GM19467 (cell line): ENCODE measurements around the gene MRPS12.
"Not testable (repeated sequence)": the region's sequence is repeated elsewhere in the genome, so short reads cannot be mapped to it uniquely, and the experiment has no call there.

Experiments used
- ATAC-seq: cut with Tn5 transposase; IDR thresholded peaks from one replicate; pipeline ENCODE4 v1.9.1; 2021; ENCODE audit warnings: mild to moderate bottlenecking, moderate library complexity; ENCODE audit not compliant: unreplicated experiment

MRPS12 gene

DNA sequence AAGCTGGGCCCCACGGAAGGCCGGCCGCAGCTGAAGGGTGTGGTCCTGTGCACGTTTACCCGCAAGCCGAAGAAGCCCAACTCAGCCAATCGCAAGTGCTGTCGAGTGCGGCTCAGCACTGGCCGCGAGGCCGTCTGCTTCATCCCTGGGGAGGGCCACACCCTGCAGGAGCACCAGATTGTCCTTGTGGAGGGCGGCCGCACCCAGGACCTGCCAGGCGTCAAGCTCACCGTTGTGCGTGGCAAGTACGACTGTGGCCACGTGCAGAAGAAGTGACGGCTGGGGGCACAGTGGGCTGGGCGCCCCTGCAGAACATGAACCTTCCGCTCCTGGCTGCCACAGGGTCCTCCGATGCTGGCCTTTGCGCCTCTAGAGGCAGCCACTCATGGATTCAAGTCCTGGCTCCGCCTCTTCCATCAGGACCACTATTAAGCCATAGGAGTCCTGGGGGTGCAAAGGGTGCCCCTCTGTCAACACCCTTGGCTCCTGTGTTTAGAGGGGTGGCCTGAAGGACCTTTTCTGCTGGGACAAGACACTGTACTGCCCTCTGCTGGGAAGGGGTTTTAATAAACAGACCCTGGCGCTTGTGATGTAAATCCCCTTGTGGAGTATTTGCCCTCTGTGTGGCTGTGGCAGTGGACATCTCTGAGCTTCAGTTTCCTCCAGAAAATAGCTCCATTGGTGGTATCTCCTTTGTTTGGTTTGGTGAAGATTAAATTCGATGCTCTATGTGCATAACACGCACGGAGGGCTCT lies 1.9 kb downstream of the MRPS12 start:
- no peak for ATAC-seq

DNA sequence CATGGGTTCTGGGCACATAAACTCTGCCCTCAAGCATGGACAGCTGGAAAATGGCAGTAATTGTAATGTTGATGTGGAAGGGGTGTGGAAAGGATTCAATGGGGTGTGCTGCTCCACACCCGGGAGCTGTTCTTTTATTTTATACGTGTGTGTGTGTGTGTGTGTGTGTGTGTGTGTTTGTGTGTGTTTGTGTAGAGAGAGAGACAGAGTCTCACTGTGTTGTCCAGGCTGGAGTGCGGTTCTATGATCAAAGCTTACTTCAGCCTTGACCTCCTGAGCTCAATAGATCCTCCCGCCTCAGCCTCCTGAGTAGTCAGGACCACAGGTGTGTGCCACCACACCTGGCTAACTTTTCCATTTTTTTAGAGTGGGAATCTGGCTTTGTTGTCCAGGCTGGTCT lies 2.8 kb downstream of the MRPS12 start:
- no peak for ATAC-seq

DNA sequence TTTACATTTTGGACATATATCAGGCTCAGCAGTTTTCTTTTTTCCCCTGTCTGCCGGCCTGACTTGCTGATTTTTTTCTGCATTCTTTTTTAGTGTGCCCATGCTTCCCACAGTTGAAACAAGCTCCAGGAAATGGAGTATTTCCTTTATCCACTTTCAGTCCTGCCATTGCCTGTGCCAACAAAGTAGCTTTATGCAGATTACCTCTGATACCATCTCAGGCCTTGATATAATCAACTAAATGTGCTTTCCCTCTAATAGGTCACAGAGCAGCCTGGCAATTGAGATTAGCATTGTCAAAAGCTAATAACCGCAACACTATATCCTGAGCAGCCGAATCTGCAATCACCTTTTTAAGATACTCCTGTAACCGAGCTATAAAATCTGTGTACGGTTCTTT lies 9.2 kb downstream of the MRPS12 start:
- ATAC-seq, result no peak

GRCh38 chr19:38941466-38941865 lies 10.7 kb downstream of the MRPS12 start:
- not testable (repeated sequence) for ATAC-seq

- no peak for ATAC-seq
Observed at GRCh38 chr19:38941979-38942378, 11.2 kb downstream of the MRPS12 start.

DNA sequence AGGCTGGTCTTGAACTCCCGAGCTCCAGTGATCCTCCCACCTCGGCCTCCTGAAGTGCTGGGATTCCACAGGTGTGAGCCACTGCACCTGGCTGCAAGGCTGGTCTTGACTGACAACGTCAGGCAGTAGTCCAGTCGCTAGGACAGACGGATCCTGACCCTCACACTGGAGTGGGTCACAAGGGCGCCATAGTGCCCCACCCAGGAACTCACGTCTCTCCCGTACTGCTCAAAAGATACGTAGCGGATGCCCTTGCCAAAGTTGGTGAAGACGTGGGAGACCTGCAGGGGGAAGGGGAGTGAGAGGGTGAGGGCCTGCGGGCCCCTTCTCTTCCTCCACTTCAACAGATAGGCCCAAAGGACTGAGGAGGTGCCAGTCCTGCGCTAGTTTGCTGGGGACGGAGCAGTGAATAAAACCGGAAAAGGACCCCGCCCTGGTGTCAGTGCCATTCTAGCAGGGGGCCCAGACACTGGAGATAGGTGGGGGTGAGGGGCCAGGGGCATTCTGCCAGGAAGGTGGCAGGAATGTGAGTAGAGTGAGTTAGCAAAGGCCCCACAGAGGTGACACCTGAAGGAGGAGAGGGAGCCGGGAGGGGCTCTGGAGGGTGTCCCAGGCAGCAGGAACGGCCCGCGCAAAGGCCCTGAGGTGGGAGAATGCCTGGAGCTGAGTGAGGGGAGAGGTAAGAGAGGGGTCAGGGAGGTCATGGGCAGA lies 11.9 kb downstream of the MRPS12 start:
- ATAC-seq, result no peak

DNA sequence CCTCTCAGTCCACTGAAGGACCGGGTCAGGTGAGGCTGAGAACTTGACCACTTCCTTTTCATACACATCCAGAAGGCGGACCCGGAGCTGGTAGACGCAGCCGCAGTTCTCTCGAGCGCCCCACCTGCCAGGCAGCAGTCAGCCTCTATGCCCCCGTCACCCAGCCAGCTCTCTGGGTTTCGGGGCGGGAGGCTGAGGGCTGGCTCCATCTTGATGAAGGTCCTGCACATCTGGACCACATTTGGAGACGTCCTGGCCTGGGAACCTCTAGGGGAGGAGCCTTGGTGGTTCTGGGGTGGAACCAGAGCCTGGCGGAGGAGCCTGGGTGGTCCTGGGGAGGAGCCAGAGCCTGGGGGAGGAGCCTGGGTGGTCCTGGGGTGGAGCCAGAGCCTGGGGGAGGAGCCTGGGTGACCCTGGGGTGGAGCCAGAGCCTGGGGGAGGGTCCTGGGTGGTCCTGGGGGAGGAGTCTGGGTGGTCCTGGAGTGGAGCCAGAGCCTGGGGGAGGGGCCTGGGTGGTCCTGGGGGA lies 14.3 kb downstream of the MRPS12 start:
- no peak for ATAC-seq

GRCh38 chr19:38945562-38946228 lies 15.0 kb downstream of the MRPS12 start:
- no peak for ATAC-seq

DNA sequence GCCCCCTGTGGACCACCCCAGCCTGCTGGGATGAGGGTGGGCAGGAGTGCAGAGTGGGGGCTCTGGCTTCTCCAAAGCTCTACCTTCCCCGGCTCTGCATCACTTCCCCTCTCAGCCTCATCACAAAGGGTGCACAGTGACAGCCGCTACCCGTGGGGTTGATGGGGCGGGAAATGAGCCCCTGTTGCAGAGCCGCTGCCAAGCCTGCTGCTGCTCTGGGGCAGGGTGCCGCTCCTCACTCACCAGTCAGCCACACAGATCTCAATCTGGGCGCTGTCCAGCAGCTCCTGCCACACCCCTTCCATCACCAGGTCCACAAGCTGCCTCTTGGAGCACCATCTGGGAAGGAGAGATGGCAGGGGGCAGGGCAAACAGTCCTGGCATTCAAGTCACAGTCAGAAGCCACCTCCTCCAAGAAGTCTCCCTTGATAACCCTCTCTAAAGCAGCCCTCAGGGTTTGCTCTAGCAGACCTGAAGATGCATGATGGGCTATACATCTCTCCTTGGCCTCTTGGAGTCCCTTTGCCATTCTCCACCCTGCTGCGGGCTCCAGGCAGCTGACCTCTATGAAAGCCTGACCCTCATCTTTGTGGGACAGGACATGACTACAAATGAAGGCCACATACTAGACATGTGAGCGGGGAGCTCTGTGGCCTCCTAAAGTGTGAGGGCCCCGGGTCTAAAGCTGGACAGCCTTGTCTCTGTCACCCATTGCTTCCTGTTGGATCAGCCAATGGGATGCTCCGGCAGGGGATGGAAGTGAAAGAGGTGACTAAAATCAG lies 15.7 kb downstream of the MRPS12 start:
- no peak for ATAC-seq

DNA sequence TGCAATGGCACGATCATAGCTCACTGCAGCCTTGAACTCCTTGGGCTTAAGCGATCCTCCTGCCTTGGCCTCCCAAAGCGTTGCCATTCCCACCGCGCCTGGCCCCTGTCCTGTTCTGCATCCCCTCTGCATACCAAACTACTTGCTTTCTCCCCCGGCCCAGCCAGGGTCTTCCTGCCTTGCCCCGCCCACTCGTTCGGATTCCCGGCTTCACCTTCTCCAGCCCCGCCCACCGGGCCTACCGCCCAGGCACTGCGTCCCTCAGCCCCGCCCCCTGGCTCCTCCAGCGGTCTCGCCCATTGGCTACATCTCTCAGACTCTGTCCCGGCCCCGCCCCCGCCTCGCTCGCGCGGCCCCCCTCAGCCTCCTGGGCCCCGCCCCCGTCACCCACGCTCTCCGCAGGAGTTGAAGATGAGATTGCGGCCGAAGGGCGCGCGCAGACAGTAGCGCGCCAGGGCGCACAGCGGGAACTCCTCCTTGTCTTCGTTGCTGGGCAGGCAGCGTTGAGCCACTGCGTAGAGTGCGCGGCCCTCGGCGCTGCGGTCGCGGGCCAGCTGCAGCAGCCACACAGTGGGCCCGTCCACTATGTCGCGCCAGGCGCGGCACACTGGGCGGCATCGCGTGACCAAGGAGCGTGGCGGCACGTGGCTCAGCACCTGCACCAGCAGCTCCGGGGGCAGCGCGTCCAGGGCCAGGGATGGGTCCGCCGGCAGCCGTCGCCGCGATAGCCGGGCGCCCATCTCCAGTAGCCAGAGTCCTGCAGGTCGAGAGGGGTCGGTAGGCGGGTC lies 19.0 kb downstream of the MRPS12 start:
- ATAC-seq, result no peak

DNA sequence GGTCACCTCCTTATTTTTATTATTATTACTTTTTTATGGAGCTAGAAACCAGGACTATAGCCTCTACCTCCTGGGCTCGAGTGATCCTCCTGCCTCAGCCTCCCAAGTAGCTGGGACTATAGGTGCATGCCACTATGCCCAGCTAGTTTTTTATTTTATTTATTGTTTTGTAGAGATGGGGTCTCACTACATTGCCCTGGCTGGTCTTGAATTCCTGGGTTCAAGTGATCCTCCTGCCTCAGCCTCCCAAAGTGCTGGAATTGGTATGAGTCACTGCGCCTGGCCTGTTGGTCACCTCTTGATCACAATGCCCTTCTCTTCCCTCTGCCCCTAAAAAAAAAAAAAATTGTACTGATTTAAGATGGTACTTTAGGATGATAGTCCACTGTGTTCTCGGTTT lies 20.4 kb downstream of the MRPS12 start:
- ATAC-seq, result no peak

- no peak for ATAC-seq
Observed at GRCh38 chr19:38952395-38953165, 21.8 kb downstream of the MRPS12 start.

DNA sequence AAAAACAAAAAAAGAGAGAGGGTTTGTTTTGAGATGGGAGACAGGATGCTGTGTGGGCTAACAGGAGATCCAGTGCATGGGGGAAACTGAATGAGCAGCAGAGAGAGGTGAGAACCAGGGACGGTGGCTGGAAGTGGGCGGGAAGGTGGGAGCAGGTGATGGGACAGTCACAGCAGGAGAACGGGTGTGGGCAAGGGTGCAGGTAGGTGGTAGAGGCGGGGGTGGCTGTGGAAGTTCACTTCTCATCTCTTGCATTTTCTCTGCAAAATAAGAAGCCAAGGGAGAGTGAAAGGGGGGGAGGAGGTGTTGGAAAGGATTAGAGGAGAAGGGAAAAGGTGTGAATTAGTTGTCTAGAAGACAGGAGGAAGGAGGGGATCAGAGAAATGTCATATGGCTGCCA lies 22.9 kb downstream of the MRPS12 start:
- no peak for ATAC-seq

DNA sequence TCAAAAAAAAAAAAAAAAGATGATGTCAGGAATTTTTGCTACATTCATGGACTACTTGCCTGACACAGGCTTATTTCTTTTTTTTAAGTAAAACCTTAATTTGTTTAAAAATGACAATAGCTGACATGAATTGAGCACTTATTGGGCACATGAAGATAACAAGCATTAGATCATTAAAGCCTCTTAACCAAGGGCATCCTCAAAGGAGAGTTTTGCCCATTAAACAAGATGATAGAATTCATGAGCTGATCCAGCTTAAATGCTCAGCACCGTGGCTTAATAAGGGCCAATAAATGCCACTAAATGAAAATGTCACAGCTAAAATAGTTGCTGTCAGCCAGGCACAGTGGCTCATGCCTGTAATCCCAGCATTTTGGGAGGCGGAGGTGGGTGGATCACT lies 25.5 kb downstream of the MRPS12 start:
- no peak for ATAC-seq

- no peak for ATAC-seq
Observed at GRCh38 chr19:38958301-38958700, 27.6 kb downstream of the MRPS12 start.

DNA sequence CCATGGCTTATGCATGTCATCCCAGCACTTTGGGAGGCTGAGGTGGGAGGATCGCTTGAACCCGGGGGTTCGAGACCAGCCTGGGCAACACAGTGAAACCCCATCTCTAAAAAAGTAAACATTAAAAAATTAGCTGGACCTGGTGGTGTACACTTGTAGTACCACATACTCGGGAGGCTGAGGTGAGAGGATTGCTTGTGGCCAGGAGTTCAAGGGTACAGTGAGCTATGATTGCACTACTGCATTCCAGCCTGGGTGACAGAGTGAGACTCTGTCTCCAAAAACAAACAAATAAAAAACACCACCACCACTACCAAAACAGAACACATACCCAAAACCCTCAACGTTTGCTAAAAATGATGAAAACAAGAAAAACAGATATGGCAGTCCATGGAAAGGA lies 28.9 kb downstream of the MRPS12 start:
- no peak for ATAC-seq

- no peak for ATAC-seq
Observed at GRCh38 chr19:38964738-38965137, 34.0 kb downstream of the MRPS12 start.

DNA sequence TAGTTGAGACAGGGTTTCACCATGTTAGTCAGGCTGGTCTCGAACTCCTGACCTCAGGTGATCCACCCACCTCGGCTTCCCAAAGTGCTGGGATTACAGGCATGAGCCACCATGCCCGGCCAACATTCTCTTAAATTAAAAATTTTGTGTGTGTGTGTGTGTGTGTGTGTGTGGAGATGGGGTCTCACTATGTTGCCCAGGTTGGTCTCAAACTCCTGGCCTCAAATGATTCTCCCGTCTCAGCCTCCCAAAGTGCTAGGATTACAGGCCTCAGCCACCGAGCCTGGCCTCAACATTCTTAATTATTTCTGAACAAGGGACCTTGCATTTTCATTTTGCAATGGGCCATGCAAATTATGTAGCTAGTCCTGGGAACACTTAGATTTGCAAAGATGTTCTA lies 35.4 kb downstream of the MRPS12 start:
- ATAC-seq, result not testable (repeated sequence)
